ENCODE measurements around the gene TOPORS.
A peak's percentile ranks its signal among the peaks of the same experiment; 100 is the strongest.
"Not testable (repeated sequence)": the region's sequence is repeated elsewhere in the genome, so short reads cannot be mapped to it uniquely, and the experiment has no call there.

The TOPORS gene

GRCh38 chr9:32552172-32552872 is at the start of gene TOPORS, which contains the start of gene SMIM27:
Gene TOPORS (minus strand): TSS chr9:32552586. CDS start chr9:32552436, 150 bp downstream.
Gene SMIM27 (plus strand): TSS chr9:32552327. CDS start chr9:32552435, 108 bp downstream.
- peak; percentile 74 for DNase-seq (ENCODE audit: low read depth)

- DNase-seq (ENCODE audit: low read depth), result not testable (repeated sequence)
These were observed 46.6 kb upstream of the TOPORS start for GRCh38 chr9:32599021-32599420.

DNA sequence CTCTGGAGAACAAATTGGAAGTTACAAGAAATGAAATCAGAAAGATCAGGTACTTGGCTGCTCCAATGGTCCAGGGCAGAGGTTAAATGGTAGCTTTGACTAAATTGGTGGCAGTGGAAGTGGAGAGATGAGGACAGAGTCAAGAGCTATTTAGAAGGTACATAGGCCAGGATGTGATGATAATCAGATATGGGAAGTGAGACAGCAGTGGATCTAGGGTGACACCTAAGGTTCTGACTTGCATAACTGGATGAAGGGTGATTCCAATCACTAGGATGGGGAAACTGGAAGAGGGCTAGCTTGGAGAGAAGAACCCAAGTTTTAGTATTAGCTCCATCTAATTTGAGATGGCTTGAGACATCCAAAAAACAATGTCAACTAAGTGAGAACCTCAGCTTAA is 44.5 kb upstream of the TOPORS start:
- DNase-seq (ENCODE audit: low read depth), result no peak

GRCh38 chr9:32596096-32596865 is 43.9 kb upstream of the TOPORS start:
- DNase-seq (ENCODE audit: low read depth), result no peak

DNA sequence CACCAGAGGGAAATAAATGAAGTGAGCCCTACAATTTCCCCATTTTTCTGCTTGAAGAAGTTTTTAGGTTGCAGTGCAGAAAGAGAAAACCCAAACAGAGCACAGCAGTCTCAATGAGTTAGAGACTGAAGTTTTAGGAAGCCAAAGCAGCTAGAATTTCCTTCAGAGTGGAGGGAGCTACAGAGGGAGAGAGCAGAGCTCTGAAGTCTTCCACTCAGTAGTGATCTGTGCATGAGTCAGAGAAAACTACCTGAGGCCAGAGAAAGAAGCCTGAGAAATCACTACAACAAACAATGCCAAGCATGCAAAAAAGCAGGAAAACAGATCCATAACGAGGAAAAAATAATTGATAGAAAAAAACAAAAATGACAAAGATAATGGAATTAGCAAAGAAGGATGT is 38.5 kb upstream of the TOPORS start:
- DNase-seq (ENCODE audit: low read depth), result no peak

DNA sequence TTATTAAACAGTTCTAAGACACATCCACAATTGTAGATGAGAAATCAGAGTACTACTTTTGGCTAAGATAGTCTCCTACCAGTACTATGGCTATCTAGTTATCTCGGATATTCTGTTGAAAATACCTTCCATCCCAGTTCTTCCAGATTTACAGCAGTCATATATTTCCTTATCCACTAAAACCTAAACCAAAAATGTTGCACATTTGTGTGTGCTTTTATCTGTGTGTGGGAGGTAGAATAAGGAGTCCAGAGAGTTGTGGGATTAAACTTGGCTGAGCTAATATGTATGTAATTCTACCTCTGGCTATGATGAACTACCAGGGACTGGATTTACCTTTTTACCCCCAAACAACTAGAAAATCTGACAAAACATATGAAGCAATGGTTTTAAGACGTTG is 38.1 kb upstream of the TOPORS start:
- no peak for DNase-seq (ENCODE audit: low read depth)

- DNase-seq (ENCODE audit: low read depth), result no peak
These were observed 36.8 kb upstream of the TOPORS start for GRCh38 chr9:32589083-32589723.

GRCh38 chr9:32587901-32588300 is 35.5 kb upstream of the TOPORS start:
- DNase-seq (ENCODE audit: low read depth), result no peak

DNA sequence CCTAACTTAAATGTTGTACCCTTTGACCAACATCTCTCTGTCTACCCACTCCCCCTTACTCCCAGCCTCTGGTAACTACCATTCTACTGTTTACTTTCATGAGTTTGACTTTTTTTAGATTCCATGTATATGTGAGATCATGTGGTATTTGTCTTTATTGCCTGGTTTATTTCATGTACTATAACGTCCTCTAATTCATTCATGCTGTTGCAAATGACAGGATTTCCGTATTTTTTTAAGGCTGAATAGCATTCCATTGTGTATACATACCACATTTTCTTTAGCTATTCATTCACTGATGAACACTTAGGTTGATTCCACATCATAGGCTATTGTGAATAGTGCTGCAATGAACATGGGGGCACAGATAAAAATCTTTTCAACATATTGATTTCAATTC is 32.4 kb upstream of the TOPORS start:
- no peak for DNase-seq (ENCODE audit: low read depth)

DNA sequence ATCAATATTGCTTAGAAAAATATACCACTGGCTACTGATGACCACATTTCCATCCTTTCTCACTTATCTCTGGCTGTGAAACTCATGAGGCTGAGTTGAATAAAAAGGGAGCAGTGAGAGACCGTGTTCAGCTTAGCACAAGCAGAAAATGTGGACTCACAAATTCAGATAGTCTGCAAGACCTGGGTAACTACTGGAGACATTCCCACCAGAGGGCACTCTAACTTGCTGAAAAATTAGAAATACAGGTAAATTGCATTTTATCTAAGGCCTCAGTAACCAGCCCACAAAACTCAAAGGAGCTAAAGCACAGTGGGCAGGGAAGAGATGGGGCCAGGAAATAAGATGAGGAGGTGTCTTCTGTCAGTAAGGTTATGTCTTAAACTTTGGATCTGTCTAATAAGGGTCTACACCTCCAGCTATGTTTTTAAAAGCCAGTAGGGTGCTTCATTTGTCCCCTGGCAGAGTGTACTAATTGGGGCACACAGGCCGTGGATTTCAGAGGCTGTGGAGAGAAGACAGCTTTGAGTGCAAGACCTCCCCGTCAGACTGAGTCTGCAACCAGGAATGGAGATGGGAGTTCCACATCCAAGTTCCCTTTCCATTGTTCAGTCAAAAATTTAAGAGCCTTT is 29.2 kb upstream of the TOPORS start:
- DNase-seq (ENCODE audit: low read depth), result no peak

GRCh38 chr9:32580631-32581300 is 28.4 kb upstream of the TOPORS start:
- no peak for DNase-seq (ENCODE audit: low read depth)

DNA sequence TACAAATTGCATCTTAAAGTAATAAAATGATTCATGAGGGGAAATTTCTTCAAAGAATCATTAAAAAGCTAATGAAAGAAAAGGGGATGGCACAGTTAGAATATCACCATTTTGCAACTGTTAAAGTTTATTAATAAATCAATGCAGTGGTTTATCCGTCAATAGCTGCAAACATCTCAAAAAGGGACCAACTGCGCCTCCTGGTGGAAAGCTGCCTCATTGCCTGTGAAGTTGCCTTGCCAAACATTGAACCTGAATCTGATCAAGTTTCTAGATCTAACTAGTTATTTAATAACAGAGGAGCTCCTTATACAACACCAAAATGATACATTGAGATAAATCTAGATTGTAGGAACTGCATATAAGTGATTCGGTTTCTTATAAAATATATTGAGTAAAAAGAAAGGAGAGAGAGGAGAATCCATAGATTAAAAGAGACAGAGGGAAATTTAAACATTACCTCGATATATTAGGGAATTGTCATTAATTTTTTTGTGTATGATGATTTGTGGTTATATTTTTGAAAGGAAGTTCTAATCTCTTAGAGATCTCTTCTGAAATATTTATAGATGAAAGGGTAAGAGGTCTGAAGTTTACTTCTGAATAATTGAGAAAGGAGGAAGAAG is 27.4 kb upstream of the TOPORS start:
- DNase-seq (ENCODE audit: low read depth), result no peak

DNA sequence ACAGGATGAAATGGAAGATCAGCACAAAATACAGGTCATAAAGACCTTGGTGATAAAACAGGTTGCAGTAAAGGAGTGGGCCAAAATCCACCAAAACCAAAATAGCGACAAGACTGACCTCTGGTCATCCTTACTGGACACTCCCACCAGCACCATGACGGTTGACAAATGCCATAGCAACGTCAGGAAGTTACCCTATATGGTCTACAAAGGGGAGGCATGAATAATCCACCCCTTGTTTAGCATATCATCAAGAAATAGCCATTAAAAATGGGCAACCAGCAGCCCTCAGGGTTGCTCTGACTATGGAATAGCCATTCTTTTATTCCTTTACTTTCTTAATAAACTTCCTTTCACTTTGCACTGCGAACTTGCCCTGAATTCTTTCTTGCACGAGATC is 26.6 kb upstream of the TOPORS start:
- DNase-seq (ENCODE audit: low read depth), result no peak

DNA sequence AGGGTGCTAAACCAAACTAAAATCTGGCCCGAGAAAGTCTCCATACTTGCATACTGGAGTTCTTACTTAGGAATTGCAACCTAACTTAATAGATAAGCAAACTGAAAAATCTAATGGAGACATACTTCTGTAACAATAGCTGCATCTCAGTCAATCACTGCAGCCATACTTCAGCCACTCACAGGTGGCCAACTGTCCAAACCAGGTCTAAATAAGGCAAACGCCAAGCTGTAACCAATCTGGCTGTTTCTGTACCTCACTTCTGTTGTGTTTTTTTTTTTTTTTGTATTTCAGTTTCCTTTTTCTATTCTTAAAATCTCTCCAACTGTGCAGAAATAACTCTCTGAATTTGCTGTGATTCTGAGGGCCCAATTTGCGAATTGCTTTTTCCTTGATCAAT is 24.9 kb upstream of the TOPORS start:
- DNase-seq (ENCODE audit: low read depth), result no peak

GRCh38 chr9:32574858-32575257 is 22.5 kb upstream of the TOPORS start:
- no peak for DNase-seq (ENCODE audit: low read depth)

GRCh38 chr9:32573821-32574220 is 21.4 kb upstream of the TOPORS start:
- DNase-seq (ENCODE audit: low read depth), result no peak

DNA sequence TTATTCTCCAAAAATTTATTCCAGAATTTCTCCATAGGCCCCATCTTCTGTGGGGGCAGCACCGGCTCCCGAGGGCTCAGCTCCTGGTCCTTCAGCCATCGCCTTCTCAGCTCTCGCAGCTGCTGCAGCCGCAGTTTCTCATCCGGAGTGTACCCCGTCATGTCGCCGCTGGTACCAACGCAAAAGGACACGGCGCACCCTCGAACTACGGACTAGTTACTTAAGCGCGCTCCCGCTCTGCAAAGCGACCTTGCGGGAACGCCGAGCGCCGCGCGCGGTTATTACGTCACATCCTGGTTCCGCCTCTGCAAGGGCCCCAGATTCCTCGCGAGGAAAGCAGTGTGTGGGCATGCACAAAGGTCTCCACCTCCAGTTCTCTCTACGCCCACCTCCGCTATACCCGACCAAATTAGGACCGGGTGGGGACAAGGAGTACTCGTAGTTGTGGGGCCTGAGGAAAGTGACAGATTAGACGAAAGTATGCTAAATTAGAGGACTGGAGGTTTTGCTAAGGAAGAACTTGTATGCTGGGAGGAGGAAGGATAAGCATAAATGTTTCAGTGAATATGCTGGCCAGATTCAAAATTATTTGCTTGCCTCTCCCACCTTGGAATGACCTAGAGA is 20.6 kb upstream of the TOPORS start, which contains the start of gene NDUFB6:
TSS of gene NDUFB6 (minus strand) at position 260 of the 624 bp plus-strand sequence. CDS start at position 161, 99 bp downstream.
- DNase-seq (ENCODE audit: low read depth), result peak; percentile 72

- peak; percentile 40 for DNase-seq (ENCODE audit: low read depth)
These were observed 19.8 kb upstream of the TOPORS start for GRCh38 chr9:32571969-32572899.

GRCh38 chr9:32570262-32570661 is 17.9 kb upstream of the TOPORS start:
- no peak for DNase-seq (ENCODE audit: low read depth)

GRCh38 chr9:32566770-32567169 is 14.4 kb upstream of the TOPORS start:
- DNase-seq (ENCODE audit: low read depth), result no peak
